OCI-LY3 (cell line): Measurements from ENCODE around the gene ARNT2.

Experiments used
- H2AFZ ChIP-seq: fragments of 200-600, 300-600 bp; shearing (Covaris generic); 2 replicates; pipeline ENCODE4 v1.6.0; 2014; ENCODE audit warnings: antibody characterized with exemption, low read depth, low read length
- H3K27ac ChIP-seq: fragments of 200-600, 300-600 bp; sonication (generic); 2 replicates; pipeline ENCODE4 v1.5.1; 2014; ENCODE audit warnings: mild to moderate bottlenecking, low read length, moderate library complexity, mixed read lengths
- H3K27me3 ChIP-seq: fragments of 200-600, 300-600 bp; sonication (generic); 2 replicates; pipeline ENCODE4 v1.6.1; 2014; ENCODE audit warnings: low read depth, low read length, mixed read lengths
- H3K36me3 ChIP-seq: fragments of 200-600, 300-600 bp; sonication (generic); replicated peaks from 2 replicates; pipeline ENCODE3; 2014; ENCODE audit warnings: low read depth, low read length, mixed read lengths
- H3K4me1 ChIP-seq: fragments of 300-600, 200-600 bp; sonication (generic); 2 replicates; pipeline ENCODE4 v1.6.1; 2014; ENCODE audit warnings: low read length, mixed read lengths
- H3K4me2 ChIP-seq: fragments of 200-600, 300-600 bp; sonication (generic); 2 replicates; pipeline ENCODE4 v1.6.1; 2014; ENCODE audit warnings: low read length, mixed read lengths
- H3K4me3 ChIP-seq: fragments of 300-600, 200-600 bp; sonication (generic); 2 replicates; pipeline ENCODE4 v1.5.1; 2014; ENCODE audit warnings: antibody characterized with exemption, mild to moderate bottlenecking, low read length, moderate library complexity
- H3K79me2 ChIP-seq: fragments of 300-600, 200-600 bp; shearing (Covaris generic); 2 replicates; pipeline ENCODE4 v1.6.1; 2014; ENCODE audit warnings: mild to moderate bottlenecking, low read length, mixed read lengths
- H3K9ac ChIP-seq: fragments of 300-600, 200-600 bp; shearing (Covaris generic); 2 replicates; pipeline ENCODE4 v1.6.0; 2014; ENCODE audit warnings: mild to moderate bottlenecking, low read length, moderate library complexity
- H3K9me3 ChIP-seq: fragments of 200-600, 300-600 bp; shearing (Covaris generic); 2 replicates; pipeline ENCODE4 v1.6.1; 2014; ENCODE audit warnings: low read length, mixed read lengths; ENCODE audit not compliant: insufficient read depth
- H4K20me1 ChIP-seq: fragments of 200-600, 300-600 bp; sonication (generic); 2 replicates; pipeline ENCODE4 v1.6.1; 2016; ENCODE audit warnings: low read length, mixed read lengths; ENCODE audit not compliant: insufficient read depth
- CTCF ChIP-seq: fragments of 200-600, 300-600 bp; sonication (generic); IDR thresholded peaks from 2 replicates; pipeline ENCODE4 v1.5.1; 2014; ENCODE audit warnings: antibody characterized with exemption, low read length, low read depth
- EZH2phosphoT487 ChIP-seq: fragments of 200-600 bp; shearing (Covaris generic); IDR thresholded peaks from 2 replicates; pipeline ENCODE4 v1.6.1; 2018; ENCODE audit warnings: antibody characterized with exemption, mixed run types, low read depth

ARNT2 gene

GRCh38 chr15:80636675-80637074, 232.5 kb downstream of the ARNT2 start:
- Histone ChIP-seq H2AFZ (no peak overlapping the region), H3K9me3 (peaks cover 7% of the 10 kb centered on the region; the same call in 1 of the 2 replicates), H3K27ac (no peak overlapping the region), H4K20me1 (no peaks in the 10 kb centered on the region), H3K36me3 (no peaks in the 10 kb centered on the region), H3K4me3 (no peak overlapping the region), H3K4me1 (no peaks in the 10 kb centered on the region), H3K79me2 (no peaks in the 10 kb centered on the region), H3K9ac (no peak overlapping the region), H3K4me2 (no peak overlapping the region), H3K27me3 (no peaks in the 10 kb centered on the region)
- TF ChIP-seq CTCF, result no peak
- TF ChIP-seq EZH2phosphoT487, result no peak

DNA sequence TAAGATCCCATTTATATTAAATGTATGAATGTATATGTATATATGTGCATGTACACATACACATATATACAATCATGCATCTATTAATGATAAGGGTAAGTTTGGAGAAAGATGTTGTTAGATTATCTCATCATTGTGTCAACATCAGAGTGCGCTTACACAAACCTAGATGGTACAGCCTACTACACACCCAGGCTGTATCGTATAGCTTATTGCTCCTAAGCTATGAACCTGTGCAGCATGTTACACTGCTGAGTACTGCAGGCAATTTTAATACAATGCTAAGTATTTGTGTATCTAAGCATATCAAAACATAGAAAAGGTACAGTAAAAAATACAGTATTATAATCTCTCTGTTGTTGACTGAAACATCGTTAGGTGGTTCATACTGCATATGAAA, 233.6 kb downstream of the ARNT2 start:
- Histone ChIP-seq H3K9ac (no peak overlapping the region), H2AFZ (no peak overlapping the region), H3K36me3 (no peaks in the 10 kb centered on the region), H3K79me2 (no peaks in the 10 kb centered on the region), H4K20me1 (no peaks in the 10 kb centered on the region), H3K27me3 (no peaks in the 10 kb centered on the region), H3K4me2 (no peak overlapping the region), H3K4me1 (no peaks in the 10 kb centered on the region), H3K27ac (no peak overlapping the region), H3K4me3 (no peak overlapping the region), H3K9me3 (peaks cover 7% of the 10 kb centered on the region; the same call in 1 of the 2 replicates)
- TF ChIP-seq CTCF, result no peak
- TF ChIP-seq EZH2phosphoT487, result no peak

- TF ChIP-seq CTCF (no peak), EZH2phosphoT487 (no peak)
- Histone ChIP-seq H3K36me3 (no peaks in the 10 kb centered on the region), H2AFZ (no peak overlapping the region), H3K27ac (no peak overlapping the region), H3K79me2 (no peaks in the 10 kb centered on the region), H3K4me2 (no peak overlapping the region), H3K27me3 (no peaks in the 10 kb centered on the region), H3K4me3 (no peak overlapping the region), H3K9me3 (peaks cover 7% of the 10 kb centered on the region; the same call in 1 of the 2 replicates), H4K20me1 (no peaks in the 10 kb centered on the region), H3K4me1 (no peaks in the 10 kb centered on the region), H3K9ac (no peak overlapping the region)
These were observed 234.5 kb downstream of the ARNT2 start for GRCh38 chr15:80638553-80639167.

DNA sequence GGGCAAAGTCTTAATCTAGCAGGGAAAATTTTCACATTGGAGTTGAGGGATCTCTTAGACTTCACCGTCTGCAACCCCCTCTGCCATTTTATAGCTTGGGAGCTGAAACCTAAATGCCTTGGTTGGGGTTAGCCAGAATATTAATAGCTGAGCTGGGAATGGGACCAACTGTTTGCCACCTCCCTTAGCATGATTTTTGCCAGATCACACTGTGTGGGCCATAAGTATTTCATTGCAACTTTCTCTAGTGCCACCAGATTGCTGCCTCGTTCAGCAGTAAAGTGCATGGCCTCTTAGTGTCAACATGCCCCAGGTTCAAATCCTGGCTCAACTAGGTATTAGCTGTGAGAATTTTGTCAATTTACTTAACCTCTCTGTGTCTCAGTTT, 235.0 kb downstream of the ARNT2 start:
- H3K9me3 ChIP-seq, result peaks cover 7% of the 10 kb centered on the region; the same call in 1 of the 2 replicates
- no peaks in the 10 kb centered on the region for H3K27me3 ChIP-seq
- no peaks in the 10 kb centered on the region for H3K36me3 ChIP-seq
- H3K4me3 ChIP-seq, result no peak overlapping the region
- H4K20me1 ChIP-seq, result no peaks in the 10 kb centered on the region
- no peaks in the 10 kb centered on the region for H3K79me2 ChIP-seq
- H3K9ac ChIP-seq, result no peak overlapping the region
- no peaks in the 10 kb centered on the region for H3K4me1 ChIP-seq
- no peak overlapping the region for H3K4me2 ChIP-seq
- H2AFZ ChIP-seq, result no peak overlapping the region
- no peak overlapping the region for H3K27ac ChIP-seq
- TF ChIP-seq CTCF, result no peak
- TF ChIP-seq EZH2phosphoT487, result no peak
